ENCODE data around the gene LRCH1.

- TF ChIP-seq SP1 (IDR thresholded peaks at IDR 0.05) = no peak
- no peak for TF ChIP-seq RAD21 (IDR thresholded peaks at IDR 0.05)
- TF ChIP-seq REST (IDR thresholded peaks at IDR 0.05) = no peak
- no peak for TF ChIP-seq CTCF (IDR thresholded peaks at IDR 0.05; ENCODE audit: low read depth, low read length, missing input control)
Measured at GRCh38 chr13:46542833-46543232, 10.1 kb upstream of the LRCH1 start.
